ENCODE data around the gene ADISSP.

Gene ADISSP

DNA sequence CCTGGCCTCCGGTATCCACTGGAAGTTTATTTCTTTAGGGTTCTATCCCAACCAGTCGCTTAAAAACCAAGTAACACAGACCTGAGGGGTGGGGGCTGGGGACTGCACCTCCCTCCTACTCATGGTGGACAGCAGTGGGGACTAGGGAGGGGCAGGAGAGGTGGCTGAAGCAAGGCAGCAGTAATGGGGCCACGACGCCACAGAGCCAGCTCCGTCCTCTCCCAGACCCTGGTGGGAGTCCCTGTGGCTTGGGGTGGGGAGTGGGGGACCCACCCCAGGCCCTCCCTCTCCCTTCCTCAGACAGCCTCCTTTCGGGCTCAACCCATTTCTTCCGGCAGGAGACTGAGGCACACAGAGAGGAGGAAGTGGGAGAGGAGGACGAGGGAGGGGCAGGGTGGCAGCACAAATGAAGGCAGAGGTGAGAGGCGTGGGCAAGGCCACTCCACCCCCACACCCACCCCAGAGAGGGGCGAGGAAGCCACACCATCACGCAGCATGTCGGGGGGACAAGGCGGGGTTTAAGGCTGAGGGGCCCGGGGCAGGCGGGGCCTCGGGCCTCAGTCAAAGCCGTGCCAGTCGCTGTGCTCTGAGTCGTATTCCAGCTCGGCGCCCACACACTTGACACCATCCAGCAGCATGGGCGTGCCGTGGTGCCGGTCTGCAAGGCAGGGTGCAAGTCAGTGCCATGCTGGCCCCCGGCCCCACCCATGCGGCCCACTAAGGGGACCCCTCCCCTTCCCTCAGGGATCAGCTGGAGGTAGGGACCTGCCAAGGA is 13.9 kb downstream of the ADISSP start:
- no peak for DNase-seq

DNA sequence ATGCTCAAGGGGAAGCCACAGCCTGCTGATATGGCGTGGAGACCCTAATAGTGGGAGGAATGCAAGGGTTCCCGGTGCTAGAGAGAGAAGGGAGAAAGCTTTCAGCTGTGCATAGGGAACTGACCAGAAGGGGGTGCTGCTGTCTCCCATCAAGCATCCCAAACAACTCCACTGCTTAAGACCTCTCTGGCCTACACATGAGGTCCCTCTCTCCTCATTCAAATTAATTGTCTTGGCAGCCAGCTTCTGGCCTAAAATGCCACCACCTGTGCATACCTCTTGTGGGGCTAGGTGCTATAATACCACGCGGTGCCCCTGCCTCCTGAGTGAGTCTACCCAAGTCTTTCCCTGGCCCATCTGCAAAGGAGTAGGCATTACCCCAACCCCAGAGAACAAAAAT is 14.5 kb downstream of the ADISSP start:
- DNase-seq = peak; percentile 54

DNA sequence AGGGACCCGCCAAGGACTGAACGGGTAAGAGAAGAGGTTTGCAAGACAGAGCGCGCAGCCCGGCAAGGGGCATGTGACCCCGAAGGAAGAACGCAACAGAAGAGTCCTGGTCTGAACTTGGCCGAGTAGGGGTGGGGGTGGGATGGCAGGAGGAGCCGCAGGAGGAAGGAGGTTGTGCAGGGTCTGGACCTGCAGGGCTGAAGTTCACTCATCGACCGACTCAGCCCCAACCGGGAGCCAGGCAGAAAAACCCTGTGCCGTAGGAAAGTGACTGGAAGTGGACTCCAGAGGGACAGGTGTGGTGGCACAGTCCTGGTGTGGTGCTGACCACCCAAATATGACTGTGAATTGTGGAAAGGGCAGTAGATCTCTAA is 15.2 kb downstream of the ADISSP start:
- DNase-seq = no peak

GRCh38 chr20:3751675-3752385 is 15.7 kb downstream of the ADISSP start:
- peak; percentile 74 for DNase-seq

DNA sequence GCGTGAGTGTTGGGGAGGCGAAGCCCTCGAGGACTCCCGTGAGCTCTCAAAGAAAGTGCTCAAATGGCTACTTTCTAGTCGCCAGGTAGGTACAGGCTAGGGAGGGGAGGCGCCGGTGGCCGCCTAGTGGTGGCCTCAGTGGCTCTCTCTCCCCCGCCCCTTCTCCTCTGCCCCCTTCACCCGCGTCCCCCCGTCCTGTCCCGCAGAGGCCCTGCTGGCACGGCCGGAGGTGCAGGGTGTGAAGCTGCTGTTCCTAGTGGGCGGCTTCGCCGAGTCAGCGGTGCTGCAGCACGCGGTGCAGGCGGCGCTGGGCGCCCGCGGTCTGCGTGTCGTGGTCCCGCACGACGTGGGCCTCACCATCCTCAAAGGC is 16.3 kb downstream of the ADISSP start:
- no peak for DNase-seq

GRCh38 chr20:3749689-3750531 is 17.6 kb downstream of the ADISSP start:
- DNase-seq = peak; percentile 77

DNA sequence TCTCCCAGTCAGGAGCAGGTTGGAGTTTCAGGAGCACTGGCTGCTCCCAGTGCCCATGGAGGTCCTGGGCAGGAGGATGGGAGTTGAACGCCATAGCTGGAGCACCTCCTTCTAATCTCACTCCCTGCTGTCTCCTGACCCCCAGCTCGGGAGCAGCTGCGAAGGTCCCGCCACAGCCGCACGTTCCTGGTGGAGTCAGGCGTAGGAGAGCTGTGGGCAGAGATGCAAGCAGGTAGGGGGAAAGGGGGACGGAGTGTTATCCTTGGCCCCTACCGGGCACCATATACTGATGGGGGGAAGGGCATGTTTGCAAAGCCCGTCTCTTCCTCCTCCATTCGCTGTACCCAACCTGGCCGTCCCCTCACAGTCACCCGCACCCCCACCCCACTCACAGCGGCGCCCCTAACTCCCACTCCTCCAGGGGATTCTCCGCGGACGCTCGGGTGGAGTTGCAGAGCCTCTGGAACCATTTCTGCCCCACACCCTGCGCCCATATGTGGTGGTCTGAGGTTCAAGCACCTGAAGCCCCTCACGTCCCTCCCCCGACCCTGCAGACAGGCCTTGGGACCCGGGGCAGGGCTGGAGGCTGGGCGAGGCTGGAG is 18.4 kb downstream of the ADISSP start:
- DNase-seq = no peak

DNA sequence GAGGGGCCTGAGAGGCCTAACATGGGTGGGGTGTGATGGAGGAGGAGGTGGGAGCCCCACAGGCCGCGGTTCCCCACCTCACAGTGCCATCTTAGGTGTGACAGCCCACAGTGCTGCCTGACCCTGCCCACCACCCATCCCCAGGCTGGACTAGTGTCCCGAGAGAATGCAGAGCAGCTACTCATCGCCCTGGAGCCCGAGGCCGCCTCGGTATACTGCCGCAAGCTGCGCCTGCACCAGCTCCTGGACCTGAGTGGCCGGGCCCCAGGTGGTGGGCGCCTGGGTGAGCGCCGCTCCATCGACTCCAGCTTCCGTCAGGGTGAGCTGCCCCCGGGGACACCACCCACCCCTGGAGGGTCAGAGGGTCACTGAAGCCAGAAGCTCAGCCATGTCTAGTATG is 19.5 kb downstream of the ADISSP start:
- no peak for DNase-seq

DNA sequence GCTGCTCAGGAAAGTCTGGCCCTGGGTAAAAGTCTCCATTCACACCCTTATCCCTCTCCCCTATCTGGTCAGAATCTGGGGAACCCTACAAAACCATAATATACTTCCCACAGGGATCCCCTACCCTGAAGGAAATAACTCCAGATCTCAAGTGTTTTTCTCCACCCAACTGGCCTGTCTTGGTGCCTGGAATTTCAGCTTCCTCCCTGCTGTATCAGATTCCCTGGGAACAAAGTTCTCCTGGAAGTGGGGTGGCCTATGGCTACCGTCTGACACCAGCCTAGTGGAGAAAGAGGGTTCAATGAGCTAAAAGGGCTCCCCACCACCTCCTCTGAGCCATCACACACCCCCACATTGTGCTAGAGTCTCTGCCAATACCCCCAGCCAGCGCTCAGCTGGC is 20.1 kb downstream of the ADISSP start:
- DNase-seq = no peak

GRCh38 chr20:3745686-3746173 is 21.8 kb downstream of the ADISSP start:
- DNase-seq = peak; percentile 19

GRCh38 chr20:3744806-3745685 is 22.5 kb downstream of the ADISSP start:
- DNase-seq = peak; percentile 93

DNA sequence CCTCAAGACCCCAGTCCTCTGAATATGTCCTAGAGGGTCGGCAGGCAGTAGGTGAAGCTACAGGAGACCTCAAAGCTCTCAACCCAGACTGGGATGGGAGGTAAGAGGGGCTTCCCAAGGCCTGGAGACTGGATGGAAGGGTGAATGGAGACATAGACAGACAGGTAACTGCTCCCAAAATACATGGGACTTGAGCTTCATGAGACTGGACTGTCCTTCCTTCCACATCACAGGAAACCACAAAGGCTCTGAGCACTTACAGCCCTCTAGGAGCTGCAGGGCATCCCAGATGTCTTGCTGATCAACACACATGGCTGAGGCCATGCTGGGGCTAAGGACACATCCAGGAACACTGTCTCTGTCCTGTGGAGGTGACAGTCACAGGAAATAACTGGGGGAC is 23.5 kb downstream of the ADISSP start:
- no peak for DNase-seq

- no peak for DNase-seq
Measured at GRCh38 chr20:3743251-3743650, 24.3 kb downstream of the ADISSP start.

GRCh38 chr20:3741836-3742458 is 25.6 kb downstream of the ADISSP start:
- no peak for DNase-seq

GRCh38 chr20:3740615-3741301 is 26.8 kb downstream of the ADISSP start:
- no peak for DNase-seq

DNA sequence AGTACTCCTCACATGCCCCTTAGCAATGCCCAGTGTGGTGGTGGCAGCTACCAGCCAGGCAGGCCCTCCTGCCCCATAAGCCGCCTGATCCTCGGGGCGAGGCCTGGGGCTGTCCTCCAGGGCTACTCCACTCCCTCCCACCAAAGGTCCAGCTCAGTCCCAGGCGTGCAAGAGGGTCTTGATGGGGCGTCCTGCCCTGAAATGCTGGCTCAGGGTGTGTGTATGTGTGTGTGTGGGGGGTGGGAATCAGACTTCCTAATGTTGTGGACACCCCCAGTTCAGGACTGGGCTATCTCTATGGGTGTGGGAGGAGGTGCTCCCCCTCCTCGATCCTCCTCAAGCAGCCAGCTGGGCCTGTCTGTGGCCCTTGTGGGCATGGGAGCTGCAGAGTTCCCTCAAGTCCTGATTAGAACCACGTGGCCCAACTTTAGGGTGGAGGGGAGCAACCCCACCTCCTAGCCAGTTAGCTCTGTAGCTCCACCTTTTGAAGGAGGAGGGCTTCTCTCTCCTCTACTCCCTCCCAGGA is 27.6 kb downstream of the ADISSP start:
- DNase-seq = no peak

DNA sequence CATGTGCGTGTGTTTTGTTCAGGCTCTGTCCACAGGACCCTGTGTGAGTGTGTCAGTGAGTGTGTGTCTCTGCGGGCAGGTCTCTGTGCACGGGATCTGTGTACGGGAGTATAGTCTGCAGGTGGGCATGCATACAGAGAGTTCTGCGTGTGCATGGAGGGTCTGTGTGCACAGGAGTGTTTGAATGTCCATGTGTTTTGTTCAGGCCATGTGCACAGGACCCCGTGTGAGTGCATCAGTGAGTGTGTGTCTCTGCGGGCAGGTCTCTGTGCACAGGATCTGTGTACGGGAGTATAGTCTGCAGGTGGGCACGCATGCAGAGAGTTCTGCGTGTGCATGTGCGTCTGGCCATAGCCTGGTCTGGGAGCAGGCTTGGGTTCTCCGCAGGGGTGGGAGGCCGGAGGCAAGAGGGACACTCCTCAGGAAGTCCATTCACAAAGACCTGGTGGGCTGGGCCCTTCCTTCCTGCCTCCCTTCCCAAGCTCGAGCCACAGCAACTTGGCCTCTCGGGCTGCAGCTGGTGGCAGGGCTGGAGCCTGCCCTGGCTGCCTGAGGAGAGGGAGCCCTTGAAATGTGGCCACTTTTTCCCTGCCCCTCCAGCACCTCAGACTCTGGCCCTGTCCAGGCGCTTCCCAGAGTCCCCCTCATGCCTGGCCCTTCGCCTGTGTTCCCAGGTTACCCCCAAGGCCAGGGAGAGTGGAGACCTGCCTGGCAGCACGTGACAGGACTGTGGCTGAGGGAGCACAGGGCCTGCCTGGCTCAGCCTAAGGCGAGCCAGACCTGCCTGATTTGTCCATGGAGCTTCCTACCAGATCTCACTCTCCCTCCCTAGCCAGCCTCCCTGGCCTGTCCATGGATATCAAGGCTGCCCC is 28.3 kb downstream of the ADISSP start:
- peak; percentile 15 for DNase-seq

- no peak for DNase-seq
Measured at GRCh38 chr20:3738111-3739053, 29.2 kb downstream of the ADISSP start.

All from NCI-H146 (cell line).